MM.1S (cell line): ENCODE data around the gene ITGB5.

Experiments
- EZH2 ChIP-seq: fragments of 300-600 bp; sonication (generic); optimal IDR thresholded peaks from 2 replicates; pipeline ENCODE3; 2017; ENCODE audit warnings: low read depth, mild to moderate bottlenecking, antibody characterized with exemption, low read length, mixed read lengths
- EZH2phosphoT487 ChIP-seq: fragments of 300-600 bp; sonication (generic); IDR thresholded peaks from 2 replicates; pipeline ENCODE4 v1.6.1; 2018; ENCODE audit warnings: antibody characterized with exemption, low read length
- TF ChIP-seq, protein P1 (sequence below): fragments of 300-600 bp; sonication (generic); IDR thresholded peaks from 2 replicates; pipeline ENCODE4 v1.5.1; 2016; ENCODE audit warnings: antibody characterized with exemption, low read length, mixed read lengths

DNA sequence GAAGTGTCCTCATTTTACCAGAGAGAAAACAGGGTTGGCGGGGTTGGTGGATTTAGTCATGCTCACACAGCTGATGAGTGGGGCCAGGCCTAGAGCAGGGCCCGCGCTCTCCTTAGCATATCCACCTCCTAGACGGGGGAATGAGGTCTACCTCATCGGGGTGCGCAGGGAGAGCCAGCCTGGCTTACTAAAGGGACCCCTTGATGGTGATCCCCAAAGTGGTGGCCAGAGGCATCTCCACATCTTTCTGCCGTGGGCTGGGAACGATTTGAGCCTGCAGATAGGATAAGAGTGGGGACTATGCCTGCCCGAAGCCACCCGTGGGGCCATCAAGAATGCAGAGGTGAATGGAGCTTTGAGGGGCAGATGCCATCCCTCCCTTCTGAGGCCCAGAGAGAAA lies 87.5 kb downstream of the ITGB5 start:
- TF ChIP-seq, protein P1, sequence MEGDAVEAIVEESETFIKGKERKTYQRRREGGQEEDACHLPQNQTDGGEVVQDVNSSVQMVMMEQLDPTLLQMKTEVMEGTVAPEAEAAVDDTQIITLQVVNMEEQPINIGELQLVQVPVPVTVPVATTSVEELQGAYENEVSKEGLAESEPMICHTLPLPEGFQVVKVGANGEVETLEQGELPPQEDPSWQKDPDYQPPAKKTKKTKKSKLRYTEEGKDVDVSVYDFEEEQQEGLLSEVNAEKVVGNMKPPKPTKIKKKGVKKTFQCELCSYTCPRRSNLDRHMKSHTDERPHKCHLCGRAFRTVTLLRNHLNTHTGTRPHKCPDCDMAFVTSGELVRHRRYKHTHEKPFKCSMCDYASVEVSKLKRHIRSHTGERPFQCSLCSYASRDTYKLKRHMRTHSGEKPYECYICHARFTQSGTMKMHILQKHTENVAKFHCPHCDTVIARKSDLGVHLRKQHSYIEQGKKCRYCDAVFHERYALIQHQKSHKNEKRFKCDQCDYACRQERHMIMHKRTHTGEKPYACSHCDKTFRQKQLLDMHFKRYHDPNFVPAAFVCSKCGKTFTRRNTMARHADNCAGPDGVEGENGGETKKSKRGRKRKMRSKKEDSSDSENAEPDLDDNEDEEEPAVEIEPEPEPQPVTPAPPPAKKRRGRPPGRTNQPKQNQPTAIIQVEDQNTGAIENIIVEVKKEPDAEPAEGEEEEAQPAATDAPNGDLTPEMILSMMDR: no peak
- TF ChIP-seq EZH2 (no peak), EZH2phosphoT487 (no peak)
